Measurements from ENCODE around the gene SUPT4H1. TPM values are rescaled to one million over a fixed set of nuclear protein-coding genes. Genes with fewer than 3 reads are reported as not detected.

SUPT4H1 gene
- total and polyA plus RNA-seq, 2 donors (not counting 1 experiment from before 2014, with no cell fraction given): 30.2 to 60.1 TPM

DNA sequence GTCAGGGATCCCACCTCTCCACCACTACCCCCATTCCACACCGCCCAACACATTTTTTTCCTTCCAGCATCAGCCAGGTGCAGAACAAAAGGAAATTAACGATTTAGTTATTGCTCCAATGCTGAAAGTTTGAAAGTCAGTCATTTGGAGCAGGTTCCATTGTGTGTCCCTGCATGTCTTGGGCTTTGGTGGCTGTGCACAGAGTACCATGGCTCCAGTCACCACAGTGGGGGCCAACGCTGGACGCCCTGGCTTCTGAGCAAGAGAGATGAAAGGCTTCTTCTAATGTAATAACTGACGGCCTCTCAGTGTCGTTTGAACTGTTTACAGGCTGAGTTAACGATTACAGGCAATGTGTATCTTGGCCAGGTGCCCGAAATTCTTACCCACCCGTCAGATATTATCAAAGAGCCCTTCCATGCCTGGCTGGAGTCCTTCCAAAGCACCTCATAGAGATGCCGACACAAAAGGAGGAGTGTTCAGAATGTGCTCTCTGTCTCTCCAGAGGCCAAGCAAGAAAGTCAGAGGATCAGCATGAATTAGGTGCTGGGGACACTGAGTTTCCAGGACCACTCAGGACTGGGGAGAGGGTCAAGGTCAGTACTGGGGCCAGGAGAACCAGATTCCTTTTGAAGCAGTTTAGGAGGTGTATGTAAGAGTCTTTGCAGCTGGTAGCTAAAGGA, 39.4 kb upstream of the SUPT4H1 start:
- intact Hi-C loops (cut with micrococcal nuclease): no loop called here
- ATAC-seq (ENCODE audit: low read depth): no peak
- Histone ChIP-seq H3K27ac (ENCODE audit: low read length in 2 of 2) (no peak overlapping the region), H3K79me2 (ENCODE audit: control insufficient read depth, insufficient read depth, low read length) (no peaks in the 10 kb centered on the region), H3K9me3 (ENCODE audit: control extremely low read depth in 1 of 3, control insufficient read depth in 2 of 3, insufficient read depth in 1 of 3, low read length in 2 of 3) (no peaks in the 10 kb centered on the region), H3K36me3 (replicated peaks in 1 of 2; ENCODE audit: control extremely low read depth in 1 of 2, control insufficient read depth in 1 of 2, extremely low read depth in 1 of 2, insufficient read depth in 2 of 2, low read length in 1 of 2) (no peaks in the 10 kb centered on the region), H3K27me3 (replicated peaks in 1 of 4; ENCODE audit: control extremely low read depth in 1 of 4, control insufficient read depth in 3 of 4, insufficient read depth in 4 of 4, low read length in 3 of 4) (no peaks in the 10 kb centered on the region), H3K9ac (ENCODE audit: low read length) (no peak overlapping the region), H4K20me1 (ENCODE audit: control insufficient read depth, insufficient read depth, low read length, poor library complexity, severe bottlenecking) (no peaks in the 10 kb centered on the region), H3K4me2 (replicated peaks; ENCODE audit: low read depth, low read length, poor library complexity, severe bottlenecking) (no peak overlapping the region), H3K4me3 (ENCODE audit: control extremely low read depth in 1 of 5, extremely low read depth in 1 of 5, insufficient read depth in 1 of 5, low read depth in 2 of 5, low read length in 4 of 5) (no peak overlapping the region), H2AFZ (ENCODE audit: insufficient read depth, low read depth, low read length, poor library complexity, severe bottlenecking) (no peak overlapping the region), H3K4me1 (ENCODE audit: control insufficient read depth in 2 of 2, insufficient read depth in 2 of 2, low read length in 2 of 2) (no peaks in the 10 kb centered on the region)
- no peak for DNase-seq
- Mint-ChIP-seq H3K4me3 (no peak overlapping the region), H3K4me1 (no peaks in the 10 kb centered on the region), H3K27ac (no peak overlapping the region), H3K9me3 (ENCODE audit: insufficient read depth) (no peaks in the 10 kb centered on the region), H3K27me3 (no peaks in the 10 kb centered on the region)
- no peak for TF ChIP-seq EZH2 (IDR thresholded peaks at IDR 0.05; ENCODE audit: borderline replicate concordance, insufficient read depth, low read depth, low read length, poor library complexity, severe bottlenecking)
- TF ChIP-seq, protein P1, sequence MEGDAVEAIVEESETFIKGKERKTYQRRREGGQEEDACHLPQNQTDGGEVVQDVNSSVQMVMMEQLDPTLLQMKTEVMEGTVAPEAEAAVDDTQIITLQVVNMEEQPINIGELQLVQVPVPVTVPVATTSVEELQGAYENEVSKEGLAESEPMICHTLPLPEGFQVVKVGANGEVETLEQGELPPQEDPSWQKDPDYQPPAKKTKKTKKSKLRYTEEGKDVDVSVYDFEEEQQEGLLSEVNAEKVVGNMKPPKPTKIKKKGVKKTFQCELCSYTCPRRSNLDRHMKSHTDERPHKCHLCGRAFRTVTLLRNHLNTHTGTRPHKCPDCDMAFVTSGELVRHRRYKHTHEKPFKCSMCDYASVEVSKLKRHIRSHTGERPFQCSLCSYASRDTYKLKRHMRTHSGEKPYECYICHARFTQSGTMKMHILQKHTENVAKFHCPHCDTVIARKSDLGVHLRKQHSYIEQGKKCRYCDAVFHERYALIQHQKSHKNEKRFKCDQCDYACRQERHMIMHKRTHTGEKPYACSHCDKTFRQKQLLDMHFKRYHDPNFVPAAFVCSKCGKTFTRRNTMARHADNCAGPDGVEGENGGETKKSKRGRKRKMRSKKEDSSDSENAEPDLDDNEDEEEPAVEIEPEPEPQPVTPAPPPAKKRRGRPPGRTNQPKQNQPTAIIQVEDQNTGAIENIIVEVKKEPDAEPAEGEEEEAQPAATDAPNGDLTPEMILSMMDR (IDR thresholded peaks at IDR 0.05): no peak
- ChIA-PET POLR2A (no interaction called here), CTCF (no interaction called here)
- 60% methylated on average over 9 of the region's 10 CpGs for WGBS (ENCODE audit: insufficient coverage)

DNA sequence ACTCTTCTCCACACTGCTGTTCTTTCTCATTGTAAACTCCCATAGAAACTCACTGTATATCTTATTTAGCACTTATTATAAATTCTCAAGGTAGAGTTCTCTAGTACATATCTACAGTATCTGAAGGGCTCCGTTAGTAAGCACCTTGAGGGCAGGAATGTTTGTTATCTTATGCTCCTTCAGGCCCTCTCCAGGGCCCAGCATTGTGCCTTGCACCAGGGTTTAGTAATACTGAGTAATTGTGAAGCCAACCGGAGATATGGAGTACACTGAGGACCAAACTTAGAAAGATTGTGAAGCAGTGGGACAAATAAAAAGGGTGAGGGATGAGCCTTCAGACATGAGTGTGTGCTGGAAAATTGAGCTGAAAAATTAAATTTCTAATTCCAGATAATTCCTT, 38.9 kb upstream of the SUPT4H1 start:
- ATAC-seq (ENCODE audit: low read depth) (no peak), DNase-seq (no peak)
- Histone ChIP-seq H2AFZ (ENCODE audit: insufficient read depth, low read depth, low read length, poor library complexity, severe bottlenecking) (no peak overlapping the region), H3K27ac (ENCODE audit: low read length in 2 of 2) (no peak overlapping the region), H3K79me2 (ENCODE audit: control insufficient read depth, insufficient read depth, low read length) (no peaks in the 10 kb centered on the region), H3K9me3 (ENCODE audit: control extremely low read depth in 1 of 3, control insufficient read depth in 2 of 3, insufficient read depth in 1 of 3, low read length in 2 of 3) (no peaks in the 10 kb centered on the region), H4K20me1 (ENCODE audit: control insufficient read depth, insufficient read depth, low read length, poor library complexity, severe bottlenecking) (no peaks in the 10 kb centered on the region), H3K27me3 (replicated peaks in 1 of 4; ENCODE audit: control extremely low read depth in 1 of 4, control insufficient read depth in 3 of 4, insufficient read depth in 4 of 4, low read length in 3 of 4) (no peaks in the 10 kb centered on the region), H3K4me3 (ENCODE audit: control extremely low read depth in 1 of 5, extremely low read depth in 1 of 5, insufficient read depth in 1 of 5, low read depth in 2 of 5, low read length in 4 of 5) (no peak overlapping the region), H3K4me1 (ENCODE audit: control insufficient read depth in 2 of 2, insufficient read depth in 2 of 2, low read length in 2 of 2) (no peaks in the 10 kb centered on the region), H3K4me2 (replicated peaks; ENCODE audit: low read depth, low read length, poor library complexity, severe bottlenecking) (no peak overlapping the region), H3K36me3 (replicated peaks in 1 of 2; ENCODE audit: control extremely low read depth in 1 of 2, control insufficient read depth in 1 of 2, extremely low read depth in 1 of 2, insufficient read depth in 2 of 2, low read length in 1 of 2) (no peaks in the 10 kb centered on the region), H3K9ac (ENCODE audit: low read length) (no peak overlapping the region)
- H3K4me3 Mint-ChIP-seq: no peak overlapping the region
- H3K9me3 Mint-ChIP-seq (ENCODE audit: insufficient read depth): no peaks in the 10 kb centered on the region
- no peaks in the 10 kb centered on the region for H3K4me1 Mint-ChIP-seq
- no peak overlapping the region for H3K27ac Mint-ChIP-seq
- POLR2A ChIA-PET: no interaction called here
- intact Hi-C loops (cut with micrococcal nuclease): no loop called here
- H3K27me3 Mint-ChIP-seq: no peaks in the 10 kb centered on the region
- CTCF ChIA-PET: no interaction called here
- WGBS (ENCODE audit: insufficient coverage): 100% methylated on average over 1 of the region's 2 CpGs
- no peak for TF ChIP-seq EZH2 (IDR thresholded peaks at IDR 0.05; ENCODE audit: borderline replicate concordance, insufficient read depth, low read depth, low read length, poor library complexity, severe bottlenecking)
- TF ChIP-seq, protein P1 (IDR thresholded peaks at IDR 0.05): no peak
